HepG2 (cell line): ENCODE results near the gene LRP5. TPM values are rescaled to one million over a fixed set of nuclear protein-coding genes. Genes with fewer than 3 reads are reported as not detected.

Experiments
- AGO1 ChIP-seq: fragments of 200-400 bp; formaldehyde crosslinking; IDR thresholded peaks from 2 replicates; pipeline ENCODE4 v1.6.1; 2017; ENCODE audit warnings: mild to moderate bottlenecking, low read depth, low read length, moderate library complexity; ENCODE audit not compliant: poor library complexity, severe bottlenecking
- AHDC1 ChIP-seq: sonication (generic); formaldehyde crosslinking; IDR thresholded peaks from 2 replicates; pipeline ENCODE4 v1.5.1; 2020; ENCODE audit warnings: mild to moderate bottlenecking, missing genetic modification reagents, borderline replicate concordance
- ERF ChIP-seq: IDR thresholded peaks from 2 replicates; pipeline ENCODE4 v1.6.1; 2018; ENCODE audit warnings: missing biosample characterization, missing genetic modification reagents
- JARID2 ChIP-seq: sonication (generic); formaldehyde crosslinking; IDR thresholded peaks from 2 replicates; pipeline ENCODE4 v1.8.1; 2023; ENCODE audit warnings: missing genetic modification reagents, inconsistent platforms; ENCODE audit not compliant: insufficient replicate concordance
- RORA ChIP-seq: sonication (generic); formaldehyde crosslinking; IDR thresholded peaks from 2 replicates; pipeline ENCODE4 v1.5.0; 2020; ENCODE audit warnings: mild to moderate bottlenecking, missing genetic modification reagents, moderate library complexity
- ZBTB46 ChIP-seq: sonication (generic); formaldehyde crosslinking; IDR thresholded peaks from 2 replicates; pipeline ENCODE4 v1.4.0; 2020; ENCODE audit warnings: mild to moderate bottlenecking, missing genetic modification reagents, borderline replicate concordance
- ZEB1 ChIP-seq: IDR thresholded peaks from 2 replicates; pipeline ENCODE4 v1.6.1; 2012; ENCODE audit warnings: mild to moderate bottlenecking, low read depth, inconsistent platforms; ENCODE audit not compliant: insufficient replicate concordance
- ZGPAT ChIP-seq: IDR thresholded peaks from 2 replicates; pipeline ENCODE4 v1.6.1; 2016; ENCODE audit warnings: mild to moderate bottlenecking
- ZNF235 ChIP-seq: sonication (generic); formaldehyde crosslinking; IDR thresholded peaks from 2 replicates; pipeline ENCODE4 v1.8.1; 2023; ENCODE audit warnings: mild to moderate bottlenecking, missing genetic modification reagents, borderline replicate concordance
- ZNF747 ChIP-seq: sonication (generic); formaldehyde crosslinking; IDR thresholded peaks from 2 replicates; pipeline ENCODE4 v1.8.1; 2023; ENCODE audit warnings: missing genetic modification reagents, mild to moderate bottlenecking, borderline replicate concordance
- polyA plus RNA-seq, 8 experiments: library from polyadenylated mRNA; depleted of rRNA in 3 of 8; stranded (reverse) in 7 of 8; unstranded in 1 of 8; fragments of >200 nt; fragmentation: Illumina TruSeq in 4 of 8; extraction: Trizol in 4 of 8; gene quantifications; 2 replicates each; pipeline versions ENCODE4 v1.2.1 to v1.2.3, GENCODE V29; 2011 to 2016; ENCODE audit warnings: low read depth in 4 of 8, missing spikeins in 1 of 8, mixed read lengths in 1 of 8; ENCODE audit not compliant: insufficient read depth in 1 of 8
- total RNA-seq, 5 experiments: library from RNA; depleted of rRNA; stranded (reverse); fragments of >200 nt; fragmentation: Illumina TruSeq; extraction: Trizol; gene quantifications; 2 replicates each; pipeline ENCODE4 v1.2.3, GENCODE V29; 2016; ENCODE audit warnings: low read depth in 1 of 5

Gene LRP5
- total and polyA plus RNA-seq, 2 of the 13 experiments (the other 11 are each of a cell fraction or from before 2014, with no cell fraction given): 40.4 to 64.0 TPM

GRCh38 chr11:68336716-68337115, 24.3 kb downstream of the LRP5 start (continued):
- TF ChIP-seq AHDC1 (CRISPR knock-in tag) (no peak), ZNF235 (CRISPR knock-in tag) (no peak), ERF (CRISPR knock-in tag) (no peak), RORA (CRISPR knock-in tag) (no peak), ZNF747 (CRISPR knock-in tag) (no peak), AGO1 (no peak), ZGPAT (CRISPR knock-in tag) (no peak), JARID2 (CRISPR knock-in tag) (no peak), ZEB1 (no peak), ZBTB46 (no peak)
